Neural progenitor cell (in vitro differentiated cells): Measurements from ENCODE around the gene CLEC2A.

Experiments used
- CTCF ChIP-seq: fragments of 200-600 bp; sonication (generic); IDR thresholded peaks from 2 replicates; pipeline ENCODE4 v1.5.1; 2017; ENCODE audit warnings: antibody characterized with exemption, mild to moderate bottlenecking
- EZH2 ChIP-seq: fragments of 200-600 bp; sonication (generic); IDR thresholded peaks from 2 replicates; pipeline ENCODE4 v1.6.1; 2017; ENCODE audit warnings: antibody characterized with exemption, mild to moderate bottlenecking, moderate library complexity

GRCh38 chr12:9864913-9865675, 67.1 kb downstream of the CLEC2A start:
- no peak for TF ChIP-seq EZH2
- TF ChIP-seq CTCF, result no peak
